DND-41 (cell line): Measurements from ENCODE around the gene PRKRA.

Experiments
- CTCF ChIP-seq: IDR thresholded peaks from 2 replicates; pipeline ENCODE4 v1.5.1; 2012; ENCODE audit warnings: borderline replicate concordance, low read length, moderate library complexity, mild to moderate bottlenecking; ENCODE audit not compliant: poor library complexity, severe bottlenecking; ENCODE audit errors: extremely low read depth
- EZH2 ChIP-seq: IDR thresholded peaks from 3 replicates; pipeline ENCODE4 v1.6.1; 2012; ENCODE audit warnings: borderline replicate concordance, low read depth, mild to moderate bottlenecking, moderate library complexity, low read length, inconsistent platforms; ENCODE audit not compliant: severe bottlenecking

GRCh38 chr2:178450524-178450773 lies 526 bp downstream of the PRKRA start:
- TF ChIP-seq CTCF (no peak), EZH2 (no peak)
